ENCODE data around the gene SSMEM1.
"Not testable (repeated sequence)": the region's sequence is repeated elsewhere in the genome, so short reads cannot be mapped to it uniquely, and the experiment has no call there.

Gene SSMEM1

GRCh38 chr7:130216025-130216424, 8.4 kb downstream of the SSMEM1 start:
- no peak for DNase-seq

- DNase-seq, result no peak
These were observed 9.1 kb downstream of the SSMEM1 start for GRCh38 chr7:130216750-130217149.

GRCh38 chr7:130218806-130219620, 11.4 kb downstream of the SSMEM1 start:
- DNase-seq, result no peak

DNA sequence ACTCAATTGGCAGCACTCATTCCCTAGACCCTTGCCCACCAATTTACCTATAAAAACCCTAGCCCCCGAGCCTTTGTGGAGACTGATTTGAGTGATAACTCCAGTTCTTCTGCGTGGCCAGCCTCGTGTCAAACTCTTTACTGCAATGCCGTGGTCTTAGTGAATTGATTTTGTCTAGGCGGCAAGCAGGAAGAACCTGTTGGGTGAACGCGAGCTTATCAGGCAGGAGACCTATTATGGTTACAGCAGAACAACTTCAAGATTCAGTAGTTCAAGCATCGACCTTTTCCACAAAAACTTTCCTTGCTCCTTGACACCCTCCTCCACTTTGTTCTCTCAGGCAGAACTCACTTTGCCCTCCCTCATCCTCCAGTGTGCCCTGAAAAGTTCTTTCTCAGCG, 12.2 kb downstream of the SSMEM1 start:
- no peak for DNase-seq

DNA sequence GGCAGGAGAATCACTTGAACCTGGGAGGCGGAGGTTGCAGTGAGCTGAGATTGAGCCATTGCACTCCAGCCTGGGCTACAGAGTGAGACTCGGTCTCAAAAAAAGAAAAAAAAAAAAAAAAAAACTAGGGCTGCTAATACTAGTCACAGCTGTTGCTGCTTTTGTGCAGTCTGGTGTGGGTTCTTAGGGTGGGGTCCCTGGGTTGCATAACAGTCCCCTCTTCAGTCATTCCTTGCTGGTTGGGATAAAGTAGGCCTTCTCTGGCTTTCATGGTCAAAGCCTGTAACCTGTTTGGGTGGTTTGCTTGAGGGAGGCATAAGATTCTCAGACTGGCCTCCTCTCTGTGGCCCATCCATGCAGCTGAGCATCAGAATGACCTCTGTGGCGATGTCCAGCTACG, 14.1 kb downstream of the SSMEM1 start:
- no peak for DNase-seq

DNA sequence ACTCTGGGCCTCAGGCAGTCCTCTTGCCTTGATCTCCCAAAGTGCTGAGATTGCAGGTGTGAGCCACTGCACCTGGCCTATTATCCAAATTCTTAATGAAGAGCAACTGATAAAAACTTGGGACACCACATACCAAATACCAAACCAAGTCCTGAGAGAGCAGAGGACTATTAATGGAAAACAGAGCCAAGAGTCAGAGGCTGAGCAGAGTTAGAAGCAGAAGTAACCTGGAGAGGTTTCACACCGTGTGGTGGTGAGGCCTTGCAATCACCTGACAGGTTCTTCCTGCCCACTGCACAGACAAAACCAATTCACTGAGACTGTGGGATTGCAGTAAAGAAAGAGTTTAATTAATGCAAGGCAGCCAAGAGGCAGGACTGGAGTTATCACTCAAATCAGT, 16.0 kb downstream of the SSMEM1 start:
- no peak for DNase-seq

DNA sequence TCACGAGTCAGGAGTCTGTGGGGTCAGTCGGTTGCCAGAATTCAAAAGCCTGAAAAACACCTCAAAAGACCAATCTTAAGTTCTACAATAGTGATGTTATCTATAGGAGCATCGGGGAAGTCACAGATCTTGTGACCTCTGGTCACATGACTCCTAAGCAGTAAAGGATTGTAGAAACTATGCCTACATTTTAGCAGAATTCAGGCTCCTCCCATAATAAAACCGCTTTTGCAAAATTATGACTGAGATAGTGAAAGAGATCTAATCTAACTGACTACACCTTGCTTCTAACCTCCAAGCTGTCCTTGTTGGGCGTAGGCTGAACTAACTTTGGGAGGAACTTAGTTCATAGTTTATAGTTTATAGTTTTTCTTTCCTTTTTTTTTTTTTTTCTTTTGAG, 16.6 kb downstream of the SSMEM1 start:
- no peak for DNase-seq

GRCh38 chr7:130224923-130225322, 17.3 kb downstream of the SSMEM1 start:
- not testable (repeated sequence) for DNase-seq

DNA sequence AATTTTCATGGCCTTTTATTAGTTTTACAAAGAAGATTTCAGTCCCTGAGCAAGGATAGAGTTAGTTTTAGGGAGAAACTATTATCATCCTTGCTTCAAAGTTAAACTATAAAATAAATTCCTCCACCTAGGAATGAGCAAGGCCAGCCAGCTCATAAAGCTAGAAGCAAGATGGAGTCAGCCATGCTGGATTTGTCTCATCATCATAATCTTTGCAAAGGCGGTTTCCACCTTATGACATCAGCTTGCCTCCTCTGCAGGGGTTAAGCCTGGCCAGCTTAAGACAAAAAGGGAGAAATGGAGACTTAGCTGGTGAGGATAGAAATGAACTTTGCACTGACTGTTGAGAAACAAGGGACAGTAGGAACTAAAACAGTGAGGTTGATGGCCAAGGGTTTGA, 18.7 kb downstream of the SSMEM1 start:
- DNase-seq, result no peak

DNA sequence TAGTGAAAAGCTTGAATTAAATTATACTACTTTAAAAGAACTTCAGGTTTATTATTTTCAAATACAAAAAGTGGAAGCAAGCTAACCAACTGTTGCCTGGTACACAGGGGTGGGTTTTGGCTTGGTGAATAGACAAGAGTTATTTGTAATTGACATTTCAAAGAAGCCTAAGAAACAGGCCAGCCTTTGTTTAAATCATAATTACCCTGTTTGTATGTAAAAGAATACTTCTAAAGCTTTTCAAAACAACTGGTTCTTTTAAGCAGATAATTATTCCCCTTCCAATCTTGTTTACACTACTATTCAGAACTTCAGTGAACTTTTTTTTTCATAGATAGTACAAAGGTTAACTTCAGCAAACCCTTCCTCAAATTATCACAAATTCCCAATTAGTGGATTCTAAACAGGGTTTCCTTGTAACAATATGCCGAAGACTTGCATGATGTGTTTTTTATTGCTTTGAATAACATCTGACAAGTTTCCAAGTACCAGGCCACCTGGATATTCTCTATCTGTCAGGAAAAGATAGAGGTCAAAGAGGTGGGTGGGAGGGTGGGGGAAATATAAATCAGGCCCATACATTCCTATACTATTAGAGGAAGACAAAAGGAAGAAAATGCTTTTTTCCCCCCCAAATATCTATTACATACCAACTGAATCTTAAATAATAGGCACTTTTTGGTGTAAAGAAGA, 20.4 kb downstream of the SSMEM1 start:
- no peak for DNase-seq

GRCh38 chr7:130228840-130229502, 21.3 kb downstream of the SSMEM1 start:
- DNase-seq, result no peak

DNA sequence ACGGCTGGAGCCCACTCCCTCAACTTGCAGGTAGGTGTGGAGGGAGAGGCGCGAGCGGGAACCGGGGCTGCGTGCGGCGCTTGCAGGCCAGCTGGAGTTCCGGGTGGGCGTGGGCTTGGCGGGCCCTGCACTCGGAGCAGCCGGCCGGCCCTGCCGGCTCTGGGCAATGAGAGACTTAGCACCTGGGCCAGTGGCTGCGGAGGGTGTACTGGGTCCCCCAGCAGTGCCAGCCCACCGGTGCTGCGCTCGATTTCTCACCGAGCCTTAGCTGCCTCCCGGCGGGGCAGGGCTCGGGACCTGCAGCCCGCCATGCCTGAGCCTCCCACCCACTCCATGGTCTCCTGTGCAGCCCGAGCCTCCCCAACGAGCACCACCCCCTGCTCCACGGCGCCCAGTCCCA, 22.3 kb downstream of the SSMEM1 start:
- not testable (repeated sequence) for DNase-seq

GRCh38 chr7:130231792-130232191, 24.1 kb downstream of the SSMEM1 start:
- DNase-seq, result no peak

DNA sequence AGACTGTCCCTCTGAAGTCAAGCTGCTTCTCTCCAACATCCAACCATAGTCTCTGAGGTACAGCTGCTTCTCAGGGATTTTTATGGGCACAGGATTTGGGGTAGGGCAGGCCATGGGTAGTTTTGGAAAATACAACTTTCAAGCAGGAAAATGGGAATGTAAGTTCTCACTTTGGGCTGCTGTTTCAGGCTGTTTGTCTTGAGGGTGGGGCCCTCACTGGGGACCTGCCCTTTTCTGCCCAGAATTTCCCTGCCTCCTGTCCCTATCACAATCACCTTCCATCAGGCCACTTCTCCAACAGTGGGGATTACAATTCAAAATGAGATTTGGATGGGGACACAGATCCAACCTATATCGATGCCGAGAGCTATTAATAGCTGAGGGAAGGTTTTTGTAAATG, 24.5 kb downstream of the SSMEM1 start:
- no peak for DNase-seq

- no peak for DNase-seq
These were observed 26.4 kb downstream of the SSMEM1 start for GRCh38 chr7:130234078-130234477.

DNA sequence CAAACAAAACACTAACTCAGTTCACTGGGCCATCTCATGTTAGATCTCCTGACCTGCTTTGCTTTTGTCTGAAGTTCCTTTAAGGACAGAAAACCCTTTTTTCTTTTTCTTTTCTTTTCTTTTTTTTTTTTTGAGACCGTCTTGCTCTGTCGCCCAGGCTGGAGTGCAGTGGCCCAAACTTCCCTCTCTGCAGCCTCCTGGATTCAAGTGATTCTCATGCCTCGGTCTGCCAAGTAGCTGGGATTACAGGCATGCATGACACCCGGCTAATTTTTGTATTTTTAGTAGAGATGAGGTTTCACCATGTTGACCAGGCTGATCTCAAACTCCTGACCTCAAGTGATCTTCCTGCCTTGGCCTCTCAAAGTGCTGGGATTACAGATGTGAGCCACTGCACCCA, 28.7 kb downstream of the SSMEM1 start:
- not testable (repeated sequence) for DNase-seq

- no peak for DNase-seq
These were observed 32.6 kb downstream of the SSMEM1 start for GRCh38 chr7:130240240-130240639.

- peak; percentile 8 for DNase-seq
These were observed 34.7 kb downstream of the SSMEM1 start for GRCh38 chr7:130242198-130243014.

- not testable (repeated sequence) for DNase-seq
These were observed 35.8 kb downstream of the SSMEM1 start for GRCh38 chr7:130243486-130243885.

DNA sequence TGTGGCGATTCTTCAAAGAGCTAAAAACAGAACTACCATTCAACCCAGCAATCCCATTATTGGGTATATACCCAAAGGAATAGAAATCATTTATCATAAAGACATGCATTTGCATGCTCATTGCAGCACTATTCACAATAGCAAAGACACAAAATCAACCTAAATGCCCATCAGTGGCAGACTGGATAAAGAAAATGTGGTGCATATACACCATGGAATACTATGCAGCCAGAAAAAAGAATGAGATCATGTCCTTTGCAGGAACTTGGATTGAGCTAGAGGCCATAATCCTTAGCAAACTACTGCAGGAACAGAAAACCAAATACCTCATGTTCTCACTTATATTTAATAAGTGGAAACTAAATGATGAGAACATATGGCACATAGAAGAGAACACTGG, 38.8 kb downstream of the SSMEM1 start:
- not testable (repeated sequence) for DNase-seq

GRCh38 chr7:130248842-130249241, 41.2 kb downstream of the SSMEM1 start:
- not testable (repeated sequence) for DNase-seq

DNA sequence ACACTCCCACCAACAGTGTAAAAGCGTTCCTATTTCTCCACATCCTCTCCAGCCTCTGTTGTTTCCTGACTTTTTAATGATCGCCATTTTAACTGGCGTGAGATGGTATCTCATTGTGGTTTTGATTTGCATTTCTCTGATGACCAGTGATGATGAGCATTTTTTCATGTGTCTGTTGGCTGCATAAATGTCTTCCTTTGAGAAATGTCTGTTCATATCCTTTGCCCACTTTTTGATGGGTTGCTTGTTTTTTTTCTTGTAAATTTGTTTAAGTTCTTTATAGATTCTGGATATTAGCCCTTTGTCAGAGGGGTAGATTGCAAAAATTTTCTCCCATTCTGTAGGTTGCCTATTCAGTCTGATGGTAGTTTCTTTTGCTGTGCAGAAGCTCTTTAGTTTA, 42.0 kb downstream of the SSMEM1 start:
- DNase-seq, result not testable (repeated sequence)

DNA sequence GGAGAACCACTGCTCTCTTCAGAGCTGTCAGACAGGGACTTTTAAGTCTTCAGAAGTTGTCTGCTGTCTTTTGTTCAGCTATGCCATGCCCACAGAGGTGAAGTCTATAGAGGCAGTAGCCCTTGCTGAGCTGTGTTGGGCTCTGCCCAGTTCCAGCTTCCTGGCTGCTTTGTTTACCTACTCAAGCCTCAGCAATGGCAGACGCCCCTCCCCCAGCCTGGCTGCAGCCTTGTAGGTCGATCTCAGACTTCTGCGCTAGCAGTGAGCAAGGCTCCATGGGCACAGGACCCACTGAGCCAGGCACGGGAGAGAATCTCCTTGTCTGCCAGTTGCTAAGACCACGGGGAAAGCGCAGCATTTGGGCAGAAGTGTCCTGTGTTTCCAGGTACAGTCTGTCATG, 46.9 kb downstream of the SSMEM1 start:
- no peak for DNase-seq
